NT2/D1 (cell line): ENCODE data around the gene RDM1.

Experiments
- SUZ12 ChIP-seq: IDR thresholded peaks from 2 replicates; pipeline ENCODE4 v1.6.1; 2011; ENCODE audit not compliant: insufficient read length, insufficient read depth; ENCODE audit errors: extremely low read depth
- YY1 ChIP-seq: IDR thresholded peaks from 2 replicates; pipeline ENCODE4 v1.6.1; 2011; ENCODE audit not compliant: insufficient read length, insufficient read depth
- ZNF274 ChIP-seq: IDR thresholded peaks from 2 replicates; pipeline ENCODE4 v1.6.1; 2011; ENCODE audit warnings: mild to moderate bottlenecking, low read depth, low read length

- no peak for TF ChIP-seq YY1
- TF ChIP-seq ZNF274, result no peak
- no peak for TF ChIP-seq SUZ12
Measured at GRCh38 chr17:35968520-35969054, 38.0 kb upstream of the RDM1 start.
